Measurements from ENCODE around the gene IL17B. TPM values are rescaled to one million over a fixed set of nuclear protein-coding genes. Genes with fewer than 3 reads are reported as not detected.
A peak's percentile ranks its signal among the peaks of the same experiment; 100 is the strongest.

Gene IL17B
- total RNA-seq, 2 donors from 2014 or later, result 9.3 TPM; not detected in 1

GRCh38 chr5:149418910-149419531 lies 39.9 kb upstream of the IL17B start:
- no peaks in the 10 kb centered on the region for H3K9me3 ChIP-seq
- H3K36me3 ChIP-seq, result peaks cover 0 to 3% of the 10 kb centered on the region in 2 donors
- H3K4me1 ChIP-seq (replicated peaks), result no peaks in the 10 kb centered on the region
- no peak for DNase-seq (ENCODE audit: low spot score)
- intact Hi-C loops (cut with DNase I), result no loop called here
- 41% methylated on average over 6 of the region's 6 CpGs for WGBS
- no peak overlapping the region for H3K4me3 ChIP-seq
- no peaks in the 10 kb centered on the region for H3K27me3 ChIP-seq (replicated peaks; ENCODE audit: insufficient read depth)
- TF ChIP-seq POLR2A (IDR thresholded peaks at IDR 0.05), result no peak
- no peak for TF ChIP-seq CTCF (IDR thresholded peaks at IDR 0.05)
- no peak for TF ChIP-seq POLR2AphosphoS5 (IDR thresholded peaks at IDR 0.05)
- peak overlapping the region; percentile 18 to 42 for H3K27ac ChIP-seq

- WGBS, result 59% methylated on average over 9 of the region's 9 CpGs
- H3K36me3 ChIP-seq, result peaks cover 0 to 3% of the 10 kb centered on the region in 2 donors
- intact Hi-C loops (cut with DNase I), result no loop called here
- peak overlapping the region; percentile 56 to 82 for H3K27ac ChIP-seq
- no peak for DNase-seq (ENCODE audit: low spot score)
- no peaks in the 10 kb centered on the region for H3K9me3 ChIP-seq
- H3K27me3 ChIP-seq (replicated peaks; ENCODE audit: insufficient read depth), result no peaks in the 10 kb centered on the region
- no peak overlapping the region for H3K4me3 ChIP-seq
- TF ChIP-seq POLR2A (IDR thresholded peaks at IDR 0.05) (no peak), CTCF (IDR thresholded peaks at IDR 0.05) (no peak), POLR2AphosphoS5 (IDR thresholded peaks at IDR 0.05) (peak; percentile 27)
- no peaks in the 10 kb centered on the region for H3K4me1 ChIP-seq (replicated peaks)
These were observed 38.7 kb upstream of the IL17B start for GRCh38 chr5:149417711-149418368.

GRCh38 chr5:149416987-149417710 lies 38.1 kb upstream of the IL17B start:
- TF ChIP-seq CTCF (IDR thresholded peaks at IDR 0.05) (no peak), POLR2AphosphoS5 (IDR thresholded peaks at IDR 0.05) (peak; percentile 8), POLR2A (IDR thresholded peaks at IDR 0.05) (no peak)
- no peaks in the 10 kb centered on the region for H3K4me1 ChIP-seq (replicated peaks)
- H3K27ac ChIP-seq, result peak overlapping the region; percentile 56 to 82
- H3K9me3 ChIP-seq, result no peaks in the 10 kb centered on the region
- DNase-seq (ENCODE audit: low spot score), result no peak
- 38% methylated on average over 8 of the region's 8 CpGs for WGBS
- intact Hi-C loops (cut with DNase I), result no loop called here
- peaks cover 0 to 3% of the 10 kb centered on the region in 2 donors for H3K36me3 ChIP-seq
- H3K4me3 ChIP-seq, result no peak overlapping the region
- no peaks in the 10 kb centered on the region for H3K27me3 ChIP-seq (replicated peaks; ENCODE audit: insufficient read depth)

GRCh38 chr5:149415066-149415967 lies 36.2 kb upstream of the IL17B start:
- Histone ChIP-seq H3K9me3 (no peaks in the 10 kb centered on the region), H3K4me3 (no peak overlapping the region), H3K27me3 (replicated peaks; ENCODE audit: insufficient read depth) (no peaks in the 10 kb centered on the region), H3K36me3 (peaks cover 0 to 3% of the 10 kb centered on the region in 2 donors), H3K4me1 (replicated peaks) (no peaks in the 10 kb centered on the region), H3K27ac (peak overlapping the region; percentile 42 to 82)
- WGBS, result 68% methylated on average over 10 of the region's 10 CpGs
- DNase-seq (ENCODE audit: low spot score), result no peak
- peak; percentile 22 for TF ChIP-seq POLR2AphosphoS5 (IDR thresholded peaks at IDR 0.05)
- no peak for TF ChIP-seq POLR2A (IDR thresholded peaks at IDR 0.05)
- no peak for TF ChIP-seq CTCF (IDR thresholded peaks at IDR 0.05)
- intact Hi-C loops (cut with DNase I), result no loop called here
